ENCODE data around the gene ZFP36. TPM values are rescaled to one million over a fixed set of nuclear protein-coding genes. Genes with fewer than 3 reads are reported as not detected.

The ZFP36 gene
- total and polyA plus RNA-seq, 2 donors (not counting 1 experiment from before 2014, with no cell fraction given) = 5.6 to 11.4 TPM

GRCh38 chr19:39415111-39416046 lies 8.7 kb downstream of the ZFP36 start:
- Histone ChIP-seq H3K4me3 (replicated peaks in 1 of 4; ENCODE audit: control extremely low read depth in 1 of 4, insufficient read depth in 1 of 4, low read depth in 3 of 4, low read length in 4 of 4) (peak overlapping the region; percentile 71 to 98 (median 84)), H4K20me1 (ENCODE audit: control insufficient read depth, extremely low read depth, insufficient read depth, low read length) (no peaks in the 10 kb centered on the region), H3K79me2 (ENCODE audit: control insufficient read depth, insufficient read depth, low read length) (peaks cover 20% of the 10 kb centered on the region), H3K4me1 (ENCODE audit: control insufficient read depth, extremely low read depth, insufficient read depth, low read length) (peaks cover 14% of the 10 kb centered on the region), H3K27ac (ENCODE audit: insufficient read depth, low read length) (peak overlapping the region; percentile 45), H2AFZ (ENCODE audit: low read length) (no peak overlapping the region), H3K4me2 (ENCODE audit: extremely low read depth, insufficient read depth, low read length) (peak overlapping the region; percentile 86), H3K36me3 (ENCODE audit: control insufficient read depth, insufficient read depth, low read length) (peaks cover 12% of the 10 kb centered on the region), H3K9me3 (ENCODE audit: control insufficient read depth, insufficient read depth, low read depth, low read length) (no peaks in the 10 kb centered on the region), H3K27me3 (ENCODE audit: control insufficient read depth, insufficient read depth, low read length) (no peaks in the 10 kb centered on the region), H3K9ac (ENCODE audit: insufficient read depth, low read length) (peak overlapping the region; percentile 48)
- no peak for DNase-seq (ENCODE audit: low read depth in 2 of 2)
- TF ChIP-seq EZH2 (IDR thresholded peaks at IDR 0.05; ENCODE audit: low read length, missing control alignments) = no peak
- no peak for TF ChIP-seq CTCF (conservative IDR thresholded peaks at IDR 0.05 in 1 of 2, IDR thresholded peaks at IDR 0.05 in 1 of 2; ENCODE audit: low read depth in 1 of 2, low read length in 2 of 2)

- Histone ChIP-seq H2AFZ (ENCODE audit: low read length) (no peak overlapping the region), H3K27me3 (ENCODE audit: control insufficient read depth, insufficient read depth, low read length) (no peaks in the 10 kb centered on the region), H3K4me3 (replicated peaks in 1 of 4; ENCODE audit: control extremely low read depth in 1 of 4, insufficient read depth in 1 of 4, low read depth in 3 of 4, low read length in 4 of 4) (peak overlapping the region in 1 of 4 experiments; percentile 98), H3K27ac (ENCODE audit: insufficient read depth, low read length) (no peak overlapping the region), H3K79me2 (ENCODE audit: control insufficient read depth, insufficient read depth, low read length) (peaks cover 20% of the 10 kb centered on the region), H3K4me1 (ENCODE audit: control insufficient read depth, extremely low read depth, insufficient read depth, low read length) (peaks cover 7% of the 10 kb centered on the region), H3K36me3 (ENCODE audit: control insufficient read depth, insufficient read depth, low read length) (peaks cover 12% of the 10 kb centered on the region), H3K4me2 (ENCODE audit: extremely low read depth, insufficient read depth, low read length) (no peak overlapping the region), H3K9me3 (ENCODE audit: control insufficient read depth, insufficient read depth, low read depth, low read length) (no peaks in the 10 kb centered on the region), H4K20me1 (ENCODE audit: control insufficient read depth, extremely low read depth, insufficient read depth, low read length) (no peaks in the 10 kb centered on the region), H3K9ac (ENCODE audit: insufficient read depth, low read length) (no peak overlapping the region)
- no peak for TF ChIP-seq EZH2 (IDR thresholded peaks at IDR 0.05; ENCODE audit: low read length, missing control alignments)
- no peak for TF ChIP-seq CTCF (conservative IDR thresholded peaks at IDR 0.05 in 1 of 2, IDR thresholded peaks at IDR 0.05 in 1 of 2; ENCODE audit: low read depth in 1 of 2, low read length in 2 of 2)
- no peak for DNase-seq (ENCODE audit: low read depth in 2 of 2)
Observed at GRCh38 chr19:39416152-39417120, 9.8 kb downstream of the ZFP36 start.

Data from fibroblast of lung (primary cell).